GM19455 (cell line): ENCODE data around the gene MAP2K3.
"Not testable (repeated sequence)": the region's sequence is repeated elsewhere in the genome, so short reads cannot be mapped to it uniquely, and the experiment has no call there.

ENCODE experiments used
- ATAC-seq: cut with Tn5 transposase; IDR thresholded peaks from one replicate; pipeline ENCODE4 v1.9.1; 2021; ENCODE audit not compliant: unreplicated experiment

Gene MAP2K3

DNA sequence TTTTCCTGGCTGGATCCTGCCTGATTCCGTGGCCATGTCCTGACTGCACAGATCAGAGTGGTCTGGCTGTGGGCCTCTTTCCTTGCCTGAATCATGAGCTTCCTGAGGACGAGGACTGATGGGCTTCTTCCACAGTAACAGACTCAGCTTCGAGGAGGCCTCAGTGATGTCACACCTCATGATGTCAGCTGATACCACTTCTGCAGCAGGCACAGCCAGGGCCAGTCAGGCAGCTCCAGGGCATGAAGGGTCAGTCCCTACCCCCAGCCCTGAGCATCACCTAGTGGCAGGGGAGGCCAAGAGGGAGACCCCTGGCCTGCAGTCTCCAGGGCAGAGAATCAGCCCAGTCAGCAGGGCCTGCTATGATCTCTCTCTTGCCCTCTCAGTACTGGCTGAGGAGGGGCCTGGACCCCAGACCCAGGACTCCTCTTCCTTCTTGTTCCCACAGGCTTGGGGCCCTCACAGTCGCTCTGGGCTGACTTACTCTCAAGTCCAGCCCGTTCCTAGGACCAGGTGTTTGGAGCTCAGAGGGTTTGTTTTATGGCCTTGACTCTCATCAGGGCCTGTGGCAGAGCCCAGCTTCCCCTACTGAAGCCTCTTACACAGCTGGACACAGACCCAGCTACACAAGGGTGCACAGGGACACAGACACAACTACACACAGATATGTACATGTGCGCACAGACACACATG, 65.0 kb downstream of the MAP2K3 start:
- ATAC-seq: not testable (repeated sequence)

DNA sequence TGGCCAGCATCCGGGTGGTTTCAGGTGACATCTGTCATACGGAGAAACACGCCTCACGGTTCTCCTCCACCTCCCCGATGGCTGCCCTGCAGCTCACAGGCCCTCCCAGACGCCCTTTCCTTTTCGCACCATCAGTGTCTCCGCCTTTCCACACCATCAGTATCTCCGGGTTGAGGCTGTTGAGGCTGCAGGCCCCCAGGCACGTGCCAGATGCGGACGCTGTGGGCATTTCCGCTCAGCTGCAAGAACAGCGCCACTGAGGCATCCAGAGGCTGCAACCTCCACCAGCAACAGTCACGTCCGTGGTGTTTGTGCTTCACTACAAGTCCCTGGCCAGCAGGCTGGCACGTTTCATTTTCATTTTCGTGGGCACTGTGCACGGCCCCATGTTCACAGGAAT, 66.0 kb downstream of the MAP2K3 start:
- ATAC-seq: not testable (repeated sequence)

DNA sequence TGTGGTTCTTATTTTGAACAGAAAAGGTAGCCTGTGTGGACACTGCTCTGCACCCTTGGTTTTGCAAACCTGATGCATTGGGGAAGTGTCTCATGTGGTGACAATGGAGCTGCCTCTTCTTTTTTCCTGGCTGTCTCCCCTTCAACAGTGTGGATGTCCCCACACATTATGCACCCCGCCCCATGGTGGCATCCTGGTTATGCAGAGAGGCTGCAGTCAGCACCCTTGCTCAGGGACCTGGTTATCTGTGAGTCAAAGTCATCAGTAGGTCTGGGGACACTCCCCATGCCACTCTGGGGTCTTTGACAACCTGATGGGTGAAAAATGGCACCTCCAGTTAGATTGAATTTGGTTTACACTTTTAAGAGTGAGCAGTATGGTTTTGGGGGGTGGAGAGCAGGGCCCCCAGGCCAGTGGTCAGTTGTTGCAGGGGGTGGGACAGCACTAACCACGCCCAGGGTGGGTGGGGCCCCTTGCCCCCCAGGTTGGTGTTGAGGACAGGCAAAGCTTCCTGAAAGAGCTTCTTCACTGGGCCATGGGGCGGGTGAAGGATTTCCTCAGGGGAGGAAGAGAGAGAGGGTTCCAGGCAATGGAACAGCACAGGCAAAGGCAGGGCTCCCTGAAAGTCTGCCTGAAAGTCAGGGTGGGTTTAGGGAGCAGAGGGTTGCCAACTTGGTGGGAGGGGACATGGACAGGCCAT, 67.0 kb downstream of the MAP2K3 start:
- no peak for ATAC-seq

DNA sequence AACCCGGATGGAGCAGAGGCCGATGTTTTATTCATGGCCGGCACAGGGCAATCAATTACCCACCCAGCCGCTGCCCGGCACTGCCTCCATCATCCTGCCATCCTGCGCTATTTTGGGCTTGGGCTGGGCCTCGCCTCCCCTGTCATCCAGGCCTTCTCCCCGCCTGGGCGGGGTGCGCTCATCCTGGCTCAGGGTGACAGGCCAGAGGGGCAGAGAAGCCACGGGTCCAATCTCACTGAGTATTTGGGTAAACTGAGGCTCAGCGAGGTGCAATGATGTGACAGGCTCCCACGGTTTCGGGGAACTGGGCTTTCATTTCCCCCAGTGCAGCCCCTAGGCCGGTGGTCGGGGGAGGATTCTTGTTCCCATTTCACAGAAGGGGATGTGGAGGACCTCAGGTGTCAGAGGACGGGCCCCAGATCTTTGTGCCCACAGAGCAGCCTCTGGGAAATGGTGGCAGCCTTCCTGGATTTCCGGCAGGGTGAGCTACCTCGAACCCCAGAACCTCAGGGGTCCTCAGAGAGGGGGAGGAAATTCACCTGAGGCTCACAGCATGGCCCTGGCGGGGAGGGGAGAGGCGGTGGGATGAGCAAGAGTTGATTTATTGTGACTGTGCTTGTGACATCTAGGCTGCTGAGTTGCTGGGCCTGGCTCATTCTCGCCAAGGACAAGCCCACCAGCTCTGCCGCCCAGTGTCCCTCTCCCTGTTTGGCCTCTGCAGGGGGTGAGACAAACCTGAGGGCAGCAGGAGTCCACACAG, 67.9 kb downstream of the MAP2K3 start:
- no peak for ATAC-seq

DNA sequence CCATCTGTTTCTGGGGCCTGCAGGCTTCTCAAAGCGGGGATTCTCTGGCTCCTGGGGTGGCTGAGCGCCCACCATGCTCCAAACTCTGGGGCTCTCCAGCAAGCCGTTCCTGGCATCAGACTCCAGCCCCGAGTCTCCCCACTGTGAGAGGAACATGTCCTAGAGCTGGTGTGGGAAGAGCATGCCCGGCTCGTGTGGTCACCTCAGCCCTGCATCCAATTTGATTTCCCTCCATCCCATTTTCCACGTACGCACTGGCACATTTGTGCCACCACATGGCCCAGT, 68.4 kb downstream of the MAP2K3 start:
- ATAC-seq: no peak

DNA sequence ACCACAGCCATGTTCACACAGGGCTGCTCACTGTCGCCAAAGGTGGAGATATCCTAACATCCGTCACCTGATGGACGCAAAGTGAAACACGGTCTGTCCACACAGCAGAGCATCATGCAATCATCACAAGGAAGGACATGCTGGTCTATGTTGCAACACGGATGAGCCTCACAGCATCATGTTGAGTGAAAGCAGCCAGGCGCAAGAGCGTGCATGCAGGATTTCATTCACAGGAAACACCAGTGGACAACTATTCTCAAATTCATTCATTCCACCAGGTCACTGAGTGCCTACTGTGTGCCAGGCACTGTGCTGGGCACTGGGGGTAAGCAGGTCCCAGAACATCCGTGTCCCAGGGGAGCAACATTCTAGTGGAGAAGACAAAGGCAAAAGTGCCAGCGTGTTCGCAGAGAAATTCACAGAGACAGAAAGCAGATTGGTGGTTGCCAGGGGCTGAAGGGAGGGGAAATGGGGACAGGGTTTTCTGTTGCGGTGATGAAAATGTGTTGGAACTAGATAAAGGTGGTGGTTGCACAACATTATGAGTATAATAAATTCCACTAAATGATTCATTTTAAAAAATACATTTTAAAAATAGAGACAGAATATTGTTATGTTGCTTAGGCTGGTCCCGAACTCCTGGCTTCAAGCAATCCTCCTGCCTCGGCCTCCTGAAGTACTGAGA, 69.0 kb downstream of the MAP2K3 start:
- no peak for ATAC-seq

DNA sequence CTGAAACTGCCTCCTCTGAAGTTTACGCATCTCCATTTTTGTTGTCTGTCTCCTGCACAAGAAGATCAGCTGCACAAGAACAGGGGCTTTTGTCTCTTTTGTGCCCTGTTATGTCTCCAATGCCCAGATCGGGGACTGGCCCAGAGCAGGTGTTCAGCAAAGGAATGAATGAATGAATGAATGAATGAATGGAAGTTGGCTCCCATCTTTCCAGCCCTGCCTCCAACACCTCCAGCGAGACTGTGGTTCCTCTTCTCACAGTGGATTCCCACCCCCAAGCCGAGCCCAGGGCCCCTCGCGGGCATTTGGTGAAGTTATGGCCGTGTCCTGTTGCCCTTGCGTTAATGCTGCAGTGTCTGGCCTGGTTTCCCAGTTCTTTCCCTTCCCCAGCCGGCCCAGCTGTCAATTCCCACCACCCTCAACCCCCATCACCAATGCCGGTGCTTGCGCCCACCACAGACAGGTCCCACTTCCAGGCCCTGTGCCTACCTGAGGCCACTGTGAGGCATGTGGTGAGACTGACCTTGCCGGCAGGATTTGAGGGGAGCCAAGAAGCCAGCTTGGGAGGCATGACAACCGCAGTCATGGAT, 70.4 kb downstream of the MAP2K3 start:
- ATAC-seq: no peak

DNA sequence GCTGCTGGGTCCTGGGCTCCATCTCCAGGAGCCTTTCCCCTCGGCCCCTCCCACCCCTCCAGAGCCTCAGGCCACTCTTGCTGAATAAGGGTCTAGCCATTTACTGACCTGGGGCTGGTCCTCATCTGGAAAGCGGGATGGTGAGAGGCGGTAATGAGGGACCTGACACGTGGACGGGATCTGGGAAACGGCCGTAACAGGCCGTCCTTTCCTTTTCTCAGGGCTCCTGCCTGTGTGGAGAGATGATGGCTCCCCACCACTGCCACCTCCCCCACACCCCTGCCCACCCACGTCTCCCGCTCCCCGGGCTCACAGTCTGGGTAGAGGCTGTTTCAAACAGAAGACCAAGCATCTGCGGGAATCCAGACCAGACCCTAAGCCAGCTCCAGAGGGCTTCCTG, 71.1 kb downstream of the MAP2K3 start:
- ATAC-seq: no peak

DNA sequence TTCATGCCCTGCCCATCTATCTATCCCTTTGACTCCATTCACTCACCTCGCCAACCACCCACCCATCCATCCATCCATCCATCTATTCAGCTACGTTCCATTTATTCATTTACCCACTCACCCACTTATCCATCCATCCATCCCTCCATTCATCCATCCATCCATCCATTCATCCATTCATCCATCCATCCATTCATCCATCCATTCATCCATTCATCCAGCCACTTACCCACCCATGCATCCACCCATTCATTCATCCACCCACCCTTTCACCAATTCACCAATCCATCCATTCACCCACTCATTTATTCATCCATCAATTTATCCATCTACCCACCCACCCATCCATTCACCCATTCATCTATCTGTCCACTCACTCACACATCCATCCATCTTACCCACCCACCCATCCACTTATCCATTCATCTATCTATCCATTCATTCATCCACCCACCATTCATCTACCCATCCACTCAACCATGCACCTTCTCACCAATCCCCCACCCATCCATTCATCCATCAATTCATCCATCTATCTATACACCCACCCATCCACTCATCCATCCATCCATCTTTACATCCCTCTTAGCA, 72.1 kb downstream of the MAP2K3 start:
- no peak for ATAC-seq

DNA sequence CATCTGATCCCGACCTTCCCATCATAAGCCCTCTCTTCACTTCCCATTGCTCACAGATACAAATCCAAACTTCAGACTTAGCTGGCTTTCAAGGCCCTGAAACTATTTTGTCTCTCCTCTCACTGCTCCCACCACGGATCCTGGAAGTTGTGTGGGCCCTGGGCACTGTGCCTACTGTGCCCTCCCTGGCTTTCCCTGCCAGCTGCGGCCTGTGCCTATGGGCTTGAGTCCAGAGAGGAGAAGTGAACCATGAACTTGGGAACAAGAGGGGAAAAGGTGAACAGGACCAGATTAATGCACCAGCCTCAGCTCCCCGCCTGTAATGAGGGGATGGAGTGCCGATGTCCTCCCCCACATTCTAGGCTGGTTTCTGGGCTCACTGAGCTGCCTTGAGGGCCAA, 72.8 kb downstream of the MAP2K3 start:
- ATAC-seq: no peak

DNA sequence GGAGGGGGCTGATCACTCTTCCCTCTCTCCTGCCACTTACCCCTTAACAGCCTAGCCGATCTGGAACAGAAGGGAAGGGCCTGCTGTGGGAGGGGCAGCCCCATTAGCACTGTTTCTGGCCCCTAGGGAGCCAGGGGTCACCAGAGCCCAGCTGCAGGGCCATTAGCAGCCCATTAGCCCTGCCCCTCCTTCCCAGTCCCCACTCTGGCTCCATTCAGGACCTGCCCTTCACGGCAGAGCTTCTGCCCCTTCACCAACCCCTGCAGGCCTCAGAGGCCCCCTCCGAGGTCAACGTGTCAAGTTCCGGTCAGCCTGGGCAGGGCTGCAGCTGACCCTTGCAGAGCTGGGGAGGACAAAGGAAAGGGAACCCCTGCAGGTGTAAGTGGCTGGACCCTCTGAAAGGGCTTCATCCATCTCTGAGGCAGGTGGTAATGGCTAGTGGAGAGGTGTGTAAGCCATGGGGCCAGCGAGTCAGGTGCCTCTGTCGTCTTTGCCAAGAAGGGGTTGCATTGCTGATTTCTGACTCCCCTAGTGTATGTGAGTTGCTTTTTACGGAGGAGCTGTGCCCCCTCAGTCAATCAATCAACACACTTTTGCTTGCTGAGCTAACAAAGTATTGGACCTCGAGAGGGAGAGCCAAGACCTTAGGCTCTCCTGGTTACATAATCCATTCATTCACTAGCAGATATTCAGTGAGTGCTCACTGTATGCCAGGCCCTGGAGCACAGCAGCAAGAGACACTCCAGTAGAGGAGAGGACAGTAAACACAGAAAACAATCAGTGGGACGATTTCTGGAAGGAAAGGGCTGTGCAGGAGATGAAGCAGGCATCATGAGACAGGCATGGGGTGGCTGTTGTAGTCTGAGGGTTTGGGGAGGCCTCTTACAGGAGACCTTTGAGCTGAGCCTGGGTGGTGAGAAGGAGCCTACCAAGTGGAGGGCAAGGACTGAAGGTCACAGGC, 73.5 kb downstream of the MAP2K3 start:
- no peak for ATAC-seq

DNA sequence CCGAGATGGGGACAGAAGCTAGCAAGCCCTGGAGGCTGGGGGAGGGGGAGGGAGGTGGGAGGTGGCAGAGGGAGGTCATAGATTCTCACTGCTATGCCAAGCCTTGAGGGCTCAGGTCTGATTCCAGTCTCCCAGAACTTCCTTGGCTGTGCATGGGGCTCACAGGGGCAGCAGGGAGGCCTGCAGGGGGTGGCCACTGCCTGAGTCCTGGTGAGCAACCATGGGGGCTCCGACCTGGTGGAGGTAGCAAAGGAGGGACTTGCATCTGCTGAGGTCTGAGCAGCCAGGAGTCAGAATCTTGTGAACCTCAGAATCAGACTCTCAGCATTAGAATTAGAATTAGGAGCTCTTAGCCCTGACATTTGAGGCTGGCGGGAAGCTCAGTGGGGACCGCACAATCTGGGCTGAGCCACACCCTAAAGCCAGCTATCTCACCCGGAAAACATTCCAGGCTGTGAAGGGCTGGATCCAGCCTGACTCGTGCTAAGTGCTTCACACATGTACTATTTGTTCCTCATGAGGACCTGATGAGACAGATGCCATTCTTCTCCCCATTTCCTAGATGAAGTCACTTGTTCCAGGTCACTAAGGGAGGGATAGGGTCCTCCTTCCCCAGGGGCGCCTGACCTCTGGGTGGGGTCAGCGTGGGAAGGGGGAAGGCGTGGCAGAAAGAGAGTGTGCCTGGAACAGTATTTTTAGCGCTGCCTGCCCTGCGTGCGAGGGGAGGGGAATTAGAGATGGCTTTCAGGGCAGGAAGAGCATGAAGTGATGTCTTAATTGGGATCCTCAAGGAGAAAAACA, 74.4 kb downstream of the MAP2K3 start:
- no peak for ATAC-seq

DNA sequence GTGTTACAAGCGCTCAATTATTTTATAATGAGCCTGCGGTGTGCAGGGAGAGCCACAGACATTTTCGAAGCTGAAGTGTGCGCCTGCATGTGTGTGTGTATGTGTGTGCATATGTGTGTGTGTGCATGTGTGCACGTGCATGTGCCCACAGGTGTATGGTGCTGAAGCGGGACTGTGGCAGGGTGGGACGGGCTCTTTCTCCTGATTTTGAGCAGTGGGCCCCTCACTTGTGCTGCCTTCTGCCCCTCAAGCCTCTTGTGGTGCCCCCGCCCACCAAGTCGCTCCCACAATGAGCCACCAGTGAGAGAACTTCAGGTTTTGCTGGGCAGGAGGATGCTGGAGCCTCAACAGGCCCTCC, 75.0 kb downstream of the MAP2K3 start:
- ATAC-seq: no peak

DNA sequence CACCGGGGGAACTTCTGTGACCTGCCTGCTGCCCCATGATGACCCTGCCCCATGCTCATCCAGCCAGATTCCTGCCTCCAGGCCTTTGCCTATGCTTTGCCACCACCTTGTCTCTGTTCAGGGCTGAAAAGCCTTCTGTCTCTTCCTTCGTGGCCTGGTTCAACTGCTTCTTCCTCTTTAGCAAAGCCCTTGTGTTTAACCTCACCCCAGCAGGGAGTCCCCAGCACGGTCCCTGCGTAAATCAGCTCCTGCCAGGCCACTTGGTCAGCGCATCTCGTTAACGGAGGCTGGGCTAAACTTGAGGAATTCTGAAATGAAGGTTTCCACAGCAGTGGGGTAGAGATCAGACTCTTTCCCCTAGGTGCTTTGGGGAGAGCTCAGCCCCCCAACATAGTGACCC, 75.5 kb downstream of the MAP2K3 start:
- ATAC-seq: no peak

DNA sequence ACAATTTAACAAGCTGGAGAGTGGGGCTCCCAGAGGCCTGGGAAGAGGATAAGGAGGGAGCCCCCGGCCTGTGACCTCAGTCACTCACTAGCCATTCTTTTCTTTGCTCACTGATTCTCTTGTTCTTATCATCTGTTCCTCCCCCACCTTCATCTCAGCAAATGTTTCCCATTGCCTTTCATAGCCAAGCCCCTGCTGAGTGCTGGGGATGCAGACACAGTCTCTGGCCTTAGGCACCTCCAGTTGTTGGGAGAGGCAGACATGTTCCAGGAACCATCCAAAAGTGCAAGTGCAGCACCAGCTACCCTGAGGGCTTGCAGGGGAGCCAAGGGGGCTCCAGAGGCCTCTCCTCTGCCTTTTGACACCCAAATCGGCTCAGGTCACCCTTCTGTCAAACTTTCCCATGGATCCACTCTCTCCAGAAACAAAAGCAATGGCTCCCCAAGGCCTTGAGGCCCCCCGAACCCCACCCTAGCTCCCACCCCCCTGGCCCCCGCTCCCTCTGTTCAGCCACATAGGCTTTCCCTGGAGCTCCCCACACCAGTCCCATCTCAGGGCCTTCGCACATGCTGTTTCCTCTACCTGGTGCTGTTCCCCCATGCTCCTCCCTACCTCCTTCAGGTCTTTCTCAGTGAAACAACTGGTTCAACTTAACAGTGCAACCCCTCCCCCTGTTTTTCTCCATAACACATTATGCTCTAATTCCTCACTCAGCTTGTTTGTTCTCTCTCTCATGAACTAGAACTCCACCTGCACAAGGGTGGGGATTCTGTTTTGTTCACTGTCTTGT, 76.7 kb downstream of the MAP2K3 start:
- no peak for ATAC-seq

DNA sequence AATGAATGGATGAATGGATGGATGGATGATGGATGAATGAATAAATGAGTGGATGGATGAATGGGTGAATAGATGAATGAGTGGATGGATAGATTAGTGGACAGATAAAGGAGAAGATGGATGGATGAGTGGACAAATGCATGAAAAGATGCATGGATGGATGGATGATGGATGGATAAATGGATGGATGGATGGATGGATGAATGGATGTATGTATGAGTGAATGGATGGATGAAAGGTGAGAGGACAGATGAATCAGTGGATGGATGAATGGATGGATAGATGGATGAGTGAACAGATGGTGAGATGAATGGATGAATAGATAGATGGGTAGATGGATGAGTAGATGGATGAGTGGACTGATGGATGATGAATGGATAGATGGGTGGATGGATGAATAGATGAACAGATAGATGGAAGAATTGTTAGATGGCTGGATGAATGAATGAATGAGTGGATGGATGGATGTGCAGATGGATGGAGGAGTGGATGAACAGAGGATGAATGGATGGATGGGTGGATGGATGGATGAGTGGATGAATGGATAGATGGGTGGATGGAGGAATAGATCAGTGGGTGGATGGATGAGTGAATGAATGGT, 77.9 kb downstream of the MAP2K3 start:
- no peak for ATAC-seq

DNA sequence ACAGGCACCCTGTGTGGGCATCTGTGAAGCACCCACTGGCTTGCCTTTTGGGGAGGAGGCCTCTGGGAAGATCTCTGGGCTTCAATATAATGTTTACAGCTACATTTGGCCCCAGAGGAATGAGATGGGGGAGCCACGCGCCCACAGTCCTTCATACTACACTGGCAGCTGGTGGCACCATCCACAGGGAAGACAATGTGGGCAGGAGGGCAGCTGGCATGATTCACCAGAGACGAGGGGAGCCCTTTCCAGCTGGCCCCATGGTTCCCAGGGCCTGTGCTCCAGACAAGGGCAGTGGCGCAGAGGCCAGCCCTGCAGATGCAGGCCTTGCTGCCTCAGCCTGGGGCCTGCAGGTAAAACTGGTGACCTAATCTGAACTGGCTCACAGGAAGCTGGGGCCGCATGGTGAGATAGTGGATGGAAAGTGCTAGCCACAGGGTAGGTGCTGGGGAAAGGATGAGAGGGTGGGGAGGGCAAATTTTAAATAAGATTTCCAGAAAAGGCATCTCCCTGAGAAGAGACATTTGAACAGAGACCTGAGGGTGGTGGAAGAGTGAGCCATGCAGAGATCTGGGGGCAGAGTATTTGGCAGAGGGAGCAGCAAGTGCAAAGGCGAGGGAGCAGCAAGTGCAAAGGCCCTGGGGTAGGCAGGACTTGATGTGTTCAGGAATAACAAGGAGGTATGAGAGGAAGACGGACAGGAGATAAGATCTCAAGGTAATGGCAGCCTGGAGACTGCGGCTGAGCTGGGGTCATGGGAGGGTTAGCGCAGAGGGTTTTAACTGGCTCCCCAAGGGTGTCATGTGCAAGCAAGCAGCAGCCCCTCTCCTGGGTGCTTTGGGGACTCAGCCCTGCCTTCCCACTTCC, 79.5 kb downstream of the MAP2K3 start:
- no peak for ATAC-seq
